ENCODE measurements around the gene TPCN1. TPM values are rescaled to one million over a fixed set of nuclear protein-coding genes. Genes with fewer than 3 reads are reported as not detected.

The TPCN1 gene
- total RNA-seq, 1 experiment from 2014 or later, result 43.0 TPM

- intact Hi-C loops (cut with micrococcal nuclease), result loop anchor here (10.0 kb wide), 1 partner anchor 107 kb away; the partner anchor contains the start of gene SLC8B1
- H3K36me3 Mint-ChIP-seq (ENCODE audit: insufficient read depth, unreplicated experiment), result peaks cover 29% of the 10 kb centered on the region
- BruUV-seq (replicated peaks), result no TSS peak
- ChIA-PET CTCF (interaction anchor here (1.4 kb wide), 1 partner anchor 235 kb away, joined by 4 read pairs; no protein-coding TSS in a partner anchor), POLR2A (interaction anchor here (0.7 to 13.3 kb wide), 2 partner anchors 13 to 43 kb away, joined by 4 to 237 read pairs; partner anchors contain the start of gene DDX54)
- H3K27ac Mint-ChIP-seq (ENCODE audit: low read depth, unreplicated experiment), result peak overlapping the region; percentile 39
- peaks cover 11% of the 10 kb centered on the region for H3K4me1 Mint-ChIP-seq (ENCODE audit: insufficient read depth, unreplicated experiment)
- no peaks in the 10 kb centered on the region for H3K9me3 Mint-ChIP-seq (ENCODE audit: unreplicated experiment)
- no peak for DNase-seq (ENCODE audit: unreplicated experiment)
- no peak overlapping the region for H3K4me3 Mint-ChIP-seq (ENCODE audit: unreplicated experiment)
- H3K27me3 Mint-ChIP-seq (ENCODE audit: insufficient read depth, unreplicated experiment), result no peaks in the 10 kb centered on the region
- TF ChIP-seq CTCF (IDR thresholded peaks at IDR 0.05; ENCODE audit: unreplicated experiment), result no peak
These were observed 6.6 kb downstream of the TPCN1 start for GRCh38 chr12:113227686-113228391.

- POLR2A ChIA-PET, result interaction anchor here (0.7 to 13.3 kb wide), 2 partner anchors 12 to 43 kb away, joined by 4 to 237 read pairs; partner anchors contain the start of gene DDX54
- intact Hi-C loops (cut with micrococcal nuclease), result loop anchor here (10.0 kb wide), 1 partner anchor 106 kb away; the partner anchor contains the start of gene SLC8B1
- peaks cover 36% of the 10 kb centered on the region for H3K36me3 Mint-ChIP-seq (ENCODE audit: insufficient read depth, unreplicated experiment)
- peaks cover 6% of the 10 kb centered on the region for H3K4me1 Mint-ChIP-seq (ENCODE audit: insufficient read depth, unreplicated experiment)
- no TSS peak for BruUV-seq (replicated peaks)
- H3K4me3 Mint-ChIP-seq (ENCODE audit: unreplicated experiment), result no peak overlapping the region
- H3K27ac Mint-ChIP-seq (ENCODE audit: low read depth, unreplicated experiment), result no peak overlapping the region
- no peak for DNase-seq (ENCODE audit: unreplicated experiment)
- H3K27me3 Mint-ChIP-seq (ENCODE audit: insufficient read depth, unreplicated experiment), result no peaks in the 10 kb centered on the region
- H3K9me3 Mint-ChIP-seq (ENCODE audit: unreplicated experiment), result no peaks in the 10 kb centered on the region
- CTCF ChIA-PET, result interaction anchor here (1.4 kb wide), 1 partner anchor 236 kb away, joined by 4 read pairs; no protein-coding TSS in a partner anchor
- no peak for TF ChIP-seq CTCF (IDR thresholded peaks at IDR 0.05; ENCODE audit: unreplicated experiment)
These were observed 7.2 kb downstream of the TPCN1 start for GRCh38 chr12:113228394-113229028.

- CTCF ChIA-PET, result interaction anchor here (0.9 to 1.6 kb wide), 3 partner anchors 9 to 56 kb away, joined by 3 to 6 read pairs (median 3); no protein-coding TSS in a partner anchor
- H3K27me3 Mint-ChIP-seq (ENCODE audit: insufficient read depth, unreplicated experiment), result no peaks in the 10 kb centered on the region
- no peak for TF ChIP-seq CTCF (IDR thresholded peaks at IDR 0.05; ENCODE audit: unreplicated experiment)
- peak overlapping the region; percentile 39 for H3K27ac Mint-ChIP-seq (ENCODE audit: low read depth, unreplicated experiment)
- no peaks in the 10 kb centered on the region for H3K9me3 Mint-ChIP-seq (ENCODE audit: unreplicated experiment)
- peaks cover 6% of the 10 kb centered on the region for H3K4me1 Mint-ChIP-seq (ENCODE audit: insufficient read depth, unreplicated experiment)
- POLR2A ChIA-PET, result interaction anchor here (0.6 to 13.3 kb wide), 5 partner anchors 9 to 37 kb away, joined by 3 to 237 read pairs (median 6); partner anchors contain the start of gene TPCN1
- intact Hi-C loops (cut with micrococcal nuclease), result no loop called here
- H3K4me3 Mint-ChIP-seq (ENCODE audit: unreplicated experiment), result no peak overlapping the region
- H3K36me3 Mint-ChIP-seq (ENCODE audit: insufficient read depth, unreplicated experiment), result peaks cover 57% of the 10 kb centered on the region
- DNase-seq (ENCODE audit: unreplicated experiment), result peak; percentile 36
- no TSS peak for BruUV-seq (replicated peaks)
These were observed 9.3 kb downstream of the TPCN1 start for GRCh38 chr12:113230315-113231234.
